ENCODE measurements around the gene CKAP2L. TPM values are rescaled to one million over a fixed set of nuclear protein-coding genes. Genes with fewer than 3 reads are reported as not detected.

Gene CKAP2L
- total and polyA plus RNA-seq, 8 donors = 1.9 to 29.3 (median 15.0) TPM

DNA sequence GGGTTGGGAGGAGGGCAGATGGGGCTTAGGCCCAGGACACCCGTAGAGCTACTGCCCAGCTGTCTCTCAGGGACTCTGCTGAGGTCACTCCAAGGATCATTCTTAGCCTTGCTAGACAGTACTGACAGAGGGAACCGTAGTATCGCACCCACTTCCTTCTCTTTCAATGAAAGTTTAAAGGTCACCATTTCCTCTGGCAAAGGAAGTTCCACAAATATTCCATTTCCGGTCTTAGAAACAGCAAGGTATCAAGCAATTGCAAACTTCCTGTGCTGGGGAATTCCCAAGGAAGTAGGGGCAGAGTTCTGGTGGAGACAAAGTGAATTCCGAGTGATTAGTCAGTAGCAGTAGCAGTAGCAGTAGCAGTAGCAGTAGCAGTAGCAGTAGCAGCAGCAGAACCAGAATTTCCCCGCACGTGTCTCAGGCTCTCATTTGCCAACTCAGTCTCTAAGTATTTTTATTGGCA is 47.5 kb upstream of the CKAP2L start:
- no peaks in the 10 kb centered on the region for H3K27me3 ChIP-seq
- H3K36me3 ChIP-seq = no peaks in the 10 kb centered on the region
- ATAC-seq = peak; percentile 63
- H3K4me1 ChIP-seq = peaks cover 0 to 27% of the 10 kb centered on the region in 2 donors
- TF ChIP-seq, protein P1, sequence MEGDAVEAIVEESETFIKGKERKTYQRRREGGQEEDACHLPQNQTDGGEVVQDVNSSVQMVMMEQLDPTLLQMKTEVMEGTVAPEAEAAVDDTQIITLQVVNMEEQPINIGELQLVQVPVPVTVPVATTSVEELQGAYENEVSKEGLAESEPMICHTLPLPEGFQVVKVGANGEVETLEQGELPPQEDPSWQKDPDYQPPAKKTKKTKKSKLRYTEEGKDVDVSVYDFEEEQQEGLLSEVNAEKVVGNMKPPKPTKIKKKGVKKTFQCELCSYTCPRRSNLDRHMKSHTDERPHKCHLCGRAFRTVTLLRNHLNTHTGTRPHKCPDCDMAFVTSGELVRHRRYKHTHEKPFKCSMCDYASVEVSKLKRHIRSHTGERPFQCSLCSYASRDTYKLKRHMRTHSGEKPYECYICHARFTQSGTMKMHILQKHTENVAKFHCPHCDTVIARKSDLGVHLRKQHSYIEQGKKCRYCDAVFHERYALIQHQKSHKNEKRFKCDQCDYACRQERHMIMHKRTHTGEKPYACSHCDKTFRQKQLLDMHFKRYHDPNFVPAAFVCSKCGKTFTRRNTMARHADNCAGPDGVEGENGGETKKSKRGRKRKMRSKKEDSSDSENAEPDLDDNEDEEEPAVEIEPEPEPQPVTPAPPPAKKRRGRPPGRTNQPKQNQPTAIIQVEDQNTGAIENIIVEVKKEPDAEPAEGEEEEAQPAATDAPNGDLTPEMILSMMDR (IDR thresholded peaks at IDR 0.05) = no peak
- H3K9me3 ChIP-seq = peaks cover 0 to 11% of the 10 kb centered on the region in 2 donors
- H3K27ac ChIP-seq = peak overlapping the region in 1 of 2 donors; percentile 55
- H3K4me3 ChIP-seq = no peak overlapping the region
- intact Hi-C loops (cut with DNase I) = no loop called here
- no peak for DNase-seq

GRCh38 chr2:112811276-112811831 is 46.9 kb upstream of the CKAP2L start:
- Histone ChIP-seq H3K36me3 (no peaks in the 10 kb centered on the region), H3K27me3 (no peaks in the 10 kb centered on the region), H3K4me1 (peaks cover 0 to 27% of the 10 kb centered on the region in 2 donors), H3K4me3 (no peak overlapping the region), H3K27ac (peak overlapping the region in 1 of 2 donors; percentile 55), H3K9me3 (peaks cover 0 to 11% of the 10 kb centered on the region in 2 donors)
- intact Hi-C loops (cut with DNase I) = no loop called here
- TF ChIP-seq, protein P1 (IDR thresholded peaks at IDR 0.05) = no peak
- ATAC-seq (no peak), DNase-seq (no peak)

- TF ChIP-seq, protein P1 (IDR thresholded peaks at IDR 0.05) = no peak
- peaks cover 0 to 11% of the 10 kb centered on the region in 2 donors for H3K9me3 ChIP-seq
- ATAC-seq (no peak), DNase-seq (no peak)
- H3K4me1 ChIP-seq = peaks cover 0 to 27% of the 10 kb centered on the region in 2 donors
- intact Hi-C loops (cut with DNase I) = no loop called here
- H3K27me3 ChIP-seq = no peaks in the 10 kb centered on the region
- no peaks in the 10 kb centered on the region for H3K36me3 ChIP-seq
- no peak overlapping the region for H3K27ac ChIP-seq
- H3K4me3 ChIP-seq = no peak overlapping the region
Measured at GRCh38 chr2:112809112-112809511, 44.7 kb upstream of the CKAP2L start.

DNA sequence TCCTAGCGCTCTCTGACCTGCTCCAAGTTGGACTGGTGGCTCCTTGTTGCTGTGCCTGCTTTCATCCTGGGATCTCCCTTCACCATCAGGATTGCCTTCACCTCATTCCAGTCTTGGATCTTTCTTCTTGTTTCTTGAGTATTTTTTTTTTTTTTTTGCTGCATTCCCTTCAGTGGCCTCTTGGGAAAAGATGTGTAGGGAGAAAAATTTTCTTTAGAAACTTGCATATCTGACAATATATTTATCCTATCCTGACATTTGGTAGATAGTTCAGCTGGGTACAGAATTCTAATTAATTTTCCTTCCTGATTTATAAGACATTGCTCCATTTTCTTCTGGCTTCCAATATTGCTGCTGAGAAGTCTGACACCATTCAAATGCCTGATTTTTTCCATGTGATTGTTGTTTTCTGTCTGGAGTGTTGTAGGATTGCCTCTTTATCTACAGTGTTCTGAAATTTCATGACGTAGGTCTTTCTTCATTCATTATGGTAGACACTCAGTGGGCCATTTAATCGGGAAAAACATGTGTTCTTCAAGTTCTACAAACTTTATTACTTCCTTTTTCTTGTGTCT is 42.9 kb upstream of the CKAP2L start:
- Histone ChIP-seq H3K27ac (no peak overlapping the region), H3K9me3 (peaks cover 0 to 11% of the 10 kb centered on the region in 2 donors), H3K4me3 (no peak overlapping the region), H3K4me1 (peaks cover 0 to 14% of the 10 kb centered on the region in 2 donors), H3K36me3 (no peaks in the 10 kb centered on the region), H3K27me3 (no peaks in the 10 kb centered on the region)
- TF ChIP-seq, protein P1 (IDR thresholded peaks at IDR 0.05) = no peak
- intact Hi-C loops (cut with DNase I) = no loop called here
- ATAC-seq = no peak
- DNase-seq = no peak

DNA sequence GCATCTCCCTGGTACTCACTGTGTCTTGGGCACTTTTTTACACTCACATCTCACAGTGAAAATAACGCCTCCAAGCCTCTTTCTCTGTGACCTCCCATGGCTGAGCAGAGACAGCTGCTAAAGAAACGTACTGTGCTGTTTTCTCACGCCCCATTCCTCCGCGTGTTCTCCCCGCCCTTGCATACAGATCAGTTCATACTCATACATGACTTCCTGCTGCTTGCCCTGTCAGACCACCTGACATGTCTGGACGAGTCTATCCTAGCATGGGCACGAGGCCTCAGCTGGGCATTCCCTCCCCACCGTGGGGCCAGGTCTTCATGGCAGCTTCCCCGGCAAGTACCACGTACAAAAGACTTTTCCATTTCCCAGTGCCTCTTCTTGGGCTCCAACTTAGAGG is 41.1 kb upstream of the CKAP2L start:
- no peak overlapping the region for H3K27ac ChIP-seq
- H3K27me3 ChIP-seq = no peaks in the 10 kb centered on the region
- no peaks in the 10 kb centered on the region for H3K4me1 ChIP-seq
- TF ChIP-seq, protein P1 (IDR thresholded peaks at IDR 0.05) = no peak
- no peak overlapping the region for H3K4me3 ChIP-seq
- intact Hi-C loops (cut with DNase I) = no loop called here
- no peak for DNase-seq
- H3K9me3 ChIP-seq = peaks cover 0 to 11% of the 10 kb centered on the region in 2 donors
- no peaks in the 10 kb centered on the region for H3K36me3 ChIP-seq
- ATAC-seq = no peak
